Measurements from ENCODE around the gene DEFB128. TPM values are rescaled to one million over a fixed set of nuclear protein-coding genes. Genes with fewer than 3 reads are reported as not detected.

The DEFB128 gene
- total and polyA plus RNA-seq, 2 donors (not counting 3 experiments of a cell fraction or from before 2014, with no cell fraction given): not detected

DNA sequence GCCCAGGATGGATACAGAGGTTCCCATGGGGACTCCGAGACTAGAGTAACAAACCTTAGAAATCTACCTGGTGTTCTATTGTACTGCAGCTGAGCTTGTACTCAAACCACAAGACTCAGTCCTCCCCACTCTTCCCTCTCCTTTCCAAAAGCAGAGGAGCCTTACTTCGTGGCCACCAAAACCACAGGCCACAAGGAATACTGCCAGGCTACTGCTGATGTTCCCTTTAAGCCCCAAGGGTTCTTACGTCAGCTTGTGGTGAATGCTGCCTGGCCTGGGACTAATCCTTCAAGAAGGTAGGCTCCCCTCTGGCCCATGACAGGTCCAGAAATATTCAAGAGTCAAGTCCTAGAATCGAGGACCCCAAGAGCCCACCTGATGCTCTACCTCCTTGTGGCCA lies 10.5 kb upstream of the DEFB128 start:
- TF ChIP-seq, protein P1, sequence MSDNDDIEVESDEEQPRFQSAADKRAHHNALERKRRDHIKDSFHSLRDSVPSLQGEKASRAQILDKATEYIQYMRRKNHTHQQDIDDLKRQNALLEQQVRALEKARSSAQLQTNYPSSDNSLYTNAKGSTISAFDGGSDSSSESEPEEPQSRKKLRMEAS (IDR thresholded peaks at IDR 0.05; ENCODE audit: insufficient read depth, insufficient read length): no peak
- TF ChIP-seq POLR2AphosphoS5 (IDR thresholded peaks at IDR 0.05; ENCODE audit: insufficient read depth, low read depth, low read length) (no peak), POLR2A (IDR thresholded peaks at IDR 0.05; ENCODE audit: low read depth, low read length) (no peak), JUN (IDR thresholded peaks at IDR 0.05; ENCODE audit: borderline replicate concordance, insufficient read depth, insufficient read length, low read depth) (no peak), EZH2 (IDR thresholded peaks at IDR 0.05; ENCODE audit: borderline replicate concordance, low read depth, low read length, severe bottlenecking) (no peak), GATA2 (IDR thresholded peaks at IDR 0.05; ENCODE audit: insufficient read depth, insufficient read length, low read depth, low read length) (no peak), MYC (IDR thresholded peaks at IDR 0.05; ENCODE audit: low read depth, low read length) (no peak), CTCF (IDR thresholded peaks at IDR 0.05; ENCODE audit: extremely low read depth in 1 of 2, insufficient read depth in 1 of 2, low read depth in 1 of 2, low read length in 2 of 2) (no peak), FOS (IDR thresholded peaks at IDR 0.05; ENCODE audit: borderline replicate concordance, insufficient read depth, low read length) (no peak)
- Histone ChIP-seq H3K27ac (ENCODE audit: insufficient read depth, low read depth, low read length) (no peak overlapping the region), H3K4me2 (ENCODE audit: insufficient read depth, low read length) (no peak overlapping the region), H4K20me1 (replicated peaks; ENCODE audit: control insufficient read depth, extremely low read depth, insufficient read depth, low read length) (no peaks in the 10 kb centered on the region), H3K9me3 (replicated peaks; ENCODE audit: control insufficient read depth, insufficient read depth, low read length) (no peaks in the 10 kb centered on the region), H3K27me3 (ENCODE audit: control insufficient read depth in 2 of 2, insufficient read depth in 2 of 2, low read length in 2 of 2) (peaks cover 5 to 6% of the 10 kb centered on the region in 2 experiments), H3K9ac (replicated peaks; ENCODE audit: extremely low read depth, insufficient read depth, low read length) (no peak overlapping the region), H3K79me2 (ENCODE audit: control insufficient read depth, insufficient read depth, low read length) (no peaks in the 10 kb centered on the region), H2AFZ (ENCODE audit: low read depth, low read length) (no peak overlapping the region), H3K4me1 (ENCODE audit: control insufficient read depth, extremely low read depth, insufficient read depth, low read length) (no peaks in the 10 kb centered on the region), H3K4me3 (replicated peaks in 1 of 3; ENCODE audit: insufficient read depth in 1 of 3, low read depth in 1 of 3, low read length in 3 of 3) (no peak overlapping the region), H3K36me3 (ENCODE audit: control insufficient read depth in 2 of 2, extremely low read depth in 1 of 2, insufficient read depth in 2 of 2, low read length in 2 of 2) (no peaks in the 10 kb centered on the region), H3K9me1 (replicated peaks; ENCODE audit: control insufficient read depth, extremely low read depth, insufficient read depth, low read length) (no peaks in the 10 kb centered on the region)
- intact Hi-C loops (cut with micrococcal nuclease): no loop called here
- FAIRE-seq (no peak), DNase-seq (ENCODE audit: low read depth, low spot score) (no peak)
- dilution Hi-C loops (cut with MboI; ENCODE audit: extremely low pct_ligation_motif_present, low sequenced_read_pairs): no loop called here
- BruUV-seq (replicated peaks): no TSS peak
- CTCF ChIA-PET: interaction anchor here (1.4 to 1.6 kb wide), 2 partner anchors 19 to 130 kb away, joined by 3 to 6 read pairs; no protein-coding TSS in a partner anchor
- POLR2A ChIA-PET: no interaction called here

Measured in endothelial cell of umbilical vein (primary cell).